Epithelial cell of proximal tubule (primary cell): ENCODE measurements around the gene BFSP2. TPM values are rescaled to one million over a fixed set of nuclear protein-coding genes. Genes with fewer than 3 reads are reported as not detected.

ENCODE experiments used
- DNase-seq: peaks from one replicate; pipeline ENCODE4 v3.0.0-alpha.2; 2011; ENCODE audit warnings: low read depth
- H3K4me3 ChIP-seq: 2 replicates; pipeline ENCODE4 v1.5.1; 2011; ENCODE audit warnings: low read depth, mild to moderate bottlenecking, low read length
- total RNA-seq: library from RNA; depleted of rRNA; stranded (reverse); fragments of >200 nt; gene quantifications from 2 replicates; pipeline ENCODE4 v1.2.3, GENCODE V29; 2015
- TF ChIP-seq, protein P1 (sequence below): conservative IDR thresholded peaks from 2 replicates; pipeline ENCODE4 v1.5.1; 2012; ENCODE audit warnings: low read depth, mild to moderate bottlenecking, low read length

Gene BFSP2, protein sequence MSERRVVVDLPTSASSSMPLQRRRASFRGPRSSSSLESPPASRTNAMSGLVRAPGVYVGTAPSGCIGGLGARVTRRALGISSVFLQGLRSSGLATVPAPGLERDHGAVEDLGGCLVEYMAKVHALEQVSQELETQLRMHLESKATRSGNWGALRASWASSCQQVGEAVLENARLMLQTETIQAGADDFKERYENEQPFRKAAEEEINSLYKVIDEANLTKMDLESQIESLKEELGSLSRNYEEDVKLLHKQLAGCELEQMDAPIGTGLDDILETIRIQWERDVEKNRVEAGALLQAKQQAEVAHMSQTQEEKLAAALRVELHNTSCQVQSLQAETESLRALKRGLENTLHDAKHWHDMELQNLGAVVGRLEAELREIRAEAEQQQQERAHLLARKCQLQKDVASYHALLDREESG
- not detected in 2 replicates for total RNA-seq

DNA sequence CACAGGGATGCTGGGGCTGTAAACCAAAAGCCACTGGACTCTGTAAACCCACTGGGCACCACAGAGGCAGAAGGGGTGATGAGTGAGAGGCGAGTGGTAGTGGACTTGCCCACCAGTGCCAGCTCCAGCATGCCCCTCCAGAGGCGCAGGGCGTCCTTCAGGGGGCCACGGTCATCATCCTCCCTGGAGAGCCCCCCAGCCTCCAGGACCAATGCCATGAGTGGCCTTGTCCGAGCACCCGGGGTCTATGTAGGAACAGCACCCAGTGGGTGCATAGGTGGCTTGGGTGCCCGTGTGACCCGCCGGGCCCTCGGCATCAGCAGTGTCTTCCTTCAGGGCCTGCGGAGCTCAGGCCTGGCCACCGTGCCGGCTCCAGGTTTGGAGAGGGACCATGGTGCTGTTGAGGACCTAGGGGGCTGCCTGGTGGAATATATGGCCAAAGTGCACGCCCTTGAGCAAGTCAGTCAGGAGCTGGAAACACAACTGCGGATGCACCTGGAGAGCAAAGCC lies at the start of gene BFSP2:
Gene BFSP2 (plus strand): TSS at position 51 of the 510 bp plus-strand sequence. CDS start 28 bp downstream, at position 79.
- DNase-seq, result no peak
- TF ChIP-seq, protein P1, sequence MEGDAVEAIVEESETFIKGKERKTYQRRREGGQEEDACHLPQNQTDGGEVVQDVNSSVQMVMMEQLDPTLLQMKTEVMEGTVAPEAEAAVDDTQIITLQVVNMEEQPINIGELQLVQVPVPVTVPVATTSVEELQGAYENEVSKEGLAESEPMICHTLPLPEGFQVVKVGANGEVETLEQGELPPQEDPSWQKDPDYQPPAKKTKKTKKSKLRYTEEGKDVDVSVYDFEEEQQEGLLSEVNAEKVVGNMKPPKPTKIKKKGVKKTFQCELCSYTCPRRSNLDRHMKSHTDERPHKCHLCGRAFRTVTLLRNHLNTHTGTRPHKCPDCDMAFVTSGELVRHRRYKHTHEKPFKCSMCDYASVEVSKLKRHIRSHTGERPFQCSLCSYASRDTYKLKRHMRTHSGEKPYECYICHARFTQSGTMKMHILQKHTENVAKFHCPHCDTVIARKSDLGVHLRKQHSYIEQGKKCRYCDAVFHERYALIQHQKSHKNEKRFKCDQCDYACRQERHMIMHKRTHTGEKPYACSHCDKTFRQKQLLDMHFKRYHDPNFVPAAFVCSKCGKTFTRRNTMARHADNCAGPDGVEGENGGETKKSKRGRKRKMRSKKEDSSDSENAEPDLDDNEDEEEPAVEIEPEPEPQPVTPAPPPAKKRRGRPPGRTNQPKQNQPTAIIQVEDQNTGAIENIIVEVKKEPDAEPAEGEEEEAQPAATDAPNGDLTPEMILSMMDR, result no peak

DNA sequence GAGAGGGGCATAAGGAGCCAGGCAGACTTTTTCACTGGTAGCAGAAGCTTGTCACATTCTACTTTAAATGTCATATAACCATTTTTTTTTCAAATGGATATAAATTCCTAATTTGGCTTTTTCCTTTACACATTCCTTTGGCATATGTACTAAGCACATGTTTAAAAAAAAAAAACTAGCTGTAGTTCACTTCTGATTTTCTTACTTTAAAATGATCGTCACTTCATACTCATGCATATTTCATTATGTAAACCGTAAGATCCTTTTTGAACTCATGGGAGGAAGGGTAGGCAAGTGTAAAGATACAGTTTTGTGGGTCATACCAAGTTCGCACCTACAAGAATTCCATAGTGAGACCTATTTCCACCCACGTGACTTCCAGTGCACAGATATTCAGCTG lies 45.1 kb upstream of the BFSP2 start:
- TF ChIP-seq, protein P1, result no peak
- H3K4me3 ChIP-seq, result no peak overlapping the region
- no peak for DNase-seq

More for the DNA sequence above, at the start of gene BFSP2:
- no peak within 1 kb of the TSS for H3K4me3 ChIP-seq

DNA sequence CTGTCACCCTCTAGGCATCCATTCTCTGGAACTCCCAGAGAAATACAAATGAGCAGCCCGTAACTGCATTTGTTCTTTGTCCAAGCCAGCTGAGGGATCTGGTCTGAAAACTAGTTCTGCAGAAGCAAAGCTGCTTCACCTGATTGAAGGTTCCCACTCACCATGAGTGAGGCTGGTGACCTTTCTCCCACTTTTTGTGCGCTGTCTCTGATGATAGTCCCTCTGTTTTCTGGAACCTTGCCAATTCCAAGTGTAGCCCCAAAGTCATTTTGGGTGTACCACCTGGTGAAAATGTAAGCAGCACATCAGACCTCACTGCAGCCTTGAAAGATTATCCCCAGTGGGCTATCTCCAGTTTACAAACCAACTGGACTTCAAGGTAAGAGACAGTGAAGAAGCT lies 39.4 kb upstream of the BFSP2 start:
- DNase-seq, result no peak
- TF ChIP-seq, protein P1, result no peak
- H3K4me3 ChIP-seq, result no peak overlapping the region

DNA sequence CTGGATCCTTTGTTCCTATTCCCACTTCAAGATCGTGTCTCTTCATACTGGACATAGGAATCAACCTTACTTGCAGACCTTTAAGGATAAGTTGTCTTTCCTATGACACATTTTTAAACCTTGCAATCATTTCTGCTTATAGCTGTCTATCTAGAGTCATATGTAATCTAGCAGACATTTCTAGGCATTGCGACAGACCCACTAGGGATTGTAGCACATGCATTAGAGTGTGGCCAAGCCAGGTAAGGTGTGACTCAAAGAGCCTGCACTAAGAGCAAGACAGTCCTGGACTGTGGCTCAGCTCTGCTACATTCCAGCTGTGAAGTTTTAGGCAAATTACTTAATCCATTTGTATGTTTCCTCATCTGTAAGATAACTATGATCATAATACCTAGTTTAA lies 38.8 kb upstream of the BFSP2 start:
- TF ChIP-seq, protein P1, result no peak
- H3K4me3 ChIP-seq, result no peak overlapping the region
- no peak for DNase-seq

DNA sequence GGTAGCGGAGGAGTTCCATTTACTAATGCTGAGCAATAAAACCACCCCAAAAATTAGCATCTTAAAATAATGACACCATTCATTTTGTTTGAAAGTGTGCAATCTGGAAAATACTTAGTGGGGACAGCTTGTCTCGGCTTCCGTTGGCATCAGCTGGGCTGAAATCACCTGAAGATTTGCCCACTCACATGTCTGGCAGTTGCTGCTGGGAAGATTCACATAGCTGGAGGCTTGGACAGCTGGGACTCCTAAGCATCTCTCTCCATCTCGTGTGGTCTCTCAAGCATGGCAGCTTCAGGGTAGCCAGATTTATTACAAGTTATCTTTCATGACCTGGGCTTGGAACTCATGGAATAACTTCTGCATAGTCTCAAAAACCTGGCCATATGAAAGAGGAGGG lies 38.4 kb upstream of the BFSP2 start:
- DNase-seq, result no peak
- TF ChIP-seq, protein P1, result no peak
- H3K4me3 ChIP-seq, result no peak overlapping the region

DNA sequence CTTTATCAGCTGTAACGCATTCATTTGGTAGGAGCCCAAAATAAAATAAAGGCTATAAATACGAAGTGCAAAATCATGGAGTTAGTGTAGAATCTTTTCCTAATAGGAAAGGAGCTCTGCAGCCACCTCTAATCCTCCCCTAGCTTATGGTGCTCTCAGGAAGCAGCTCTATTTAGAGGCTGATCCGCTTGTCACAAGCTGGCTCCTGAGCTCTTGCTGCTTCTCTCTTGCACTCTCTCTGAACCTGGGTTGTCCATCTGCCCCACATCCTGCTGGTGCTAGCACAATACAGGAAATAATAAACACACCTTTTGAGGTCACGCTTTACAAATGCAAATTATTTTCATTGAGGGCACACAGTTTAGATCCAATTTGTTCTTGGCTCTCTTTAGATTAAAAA lies 37.3 kb upstream of the BFSP2 start:
- TF ChIP-seq, protein P1, result no peak
- no peak for DNase-seq
- H3K4me3 ChIP-seq, result no peak overlapping the region
